HG03064 (cell line): ENCODE data around the gene RABAC1.
"Not testable (repeated sequence)": the region's sequence is repeated elsewhere in the genome, so short reads cannot be mapped to it uniquely, and the experiment has no call there.

Source experiments
- ATAC-seq: cut with Tn5 transposase; IDR thresholded peaks from one replicate; pipeline ENCODE4 v1.9.1; 2021; ENCODE audit warnings: low read depth; ENCODE audit not compliant: unreplicated experiment

Gene RABAC1

GRCh38 chr19:41951686-41952172 lies 7.4 kb downstream of the RABAC1 start:
- no peak for ATAC-seq

GRCh38 chr19:41947091-41947490 lies 12.0 kb downstream of the RABAC1 start:
- ATAC-seq = no peak

GRCh38 chr19:41945135-41945766 lies 13.9 kb downstream of the RABAC1 start:
- peak; percentile 62 for ATAC-seq

GRCh38 chr19:41944336-41944735 lies 14.8 kb downstream of the RABAC1 start:
- ATAC-seq = no peak

GRCh38 chr19:41941410-41942202 lies 17.5 kb downstream of the RABAC1 start:
- ATAC-seq = no peak

GRCh38 chr19:41940731-41941409 lies 18.3 kb downstream of the RABAC1 start:
- ATAC-seq = no peak

- ATAC-seq = no peak
Measured at GRCh38 chr19:41939861-41940730, 19.0 kb downstream of the RABAC1 start.

GRCh38 chr19:41939209-41939608 lies 19.9 kb downstream of the RABAC1 start:
- ATAC-seq = not testable (repeated sequence)

GRCh38 chr19:41937525-41938468 lies 21.3 kb downstream of the RABAC1 start:
- ATAC-seq = no peak

- no peak for ATAC-seq
Measured at GRCh38 chr19:41936961-41937360, 22.2 kb downstream of the RABAC1 start.

- ATAC-seq = no peak
Measured at GRCh38 chr19:41936416-41936850, 22.7 kb downstream of the RABAC1 start.

GRCh38 chr19:41935760-41936415 lies 23.2 kb downstream of the RABAC1 start:
- ATAC-seq = no peak

- ATAC-seq = no peak
Measured at GRCh38 chr19:41934849-41935374, 24.2 kb downstream of the RABAC1 start.

GRCh38 chr19:41933693-41934426 lies 25.3 kb downstream of the RABAC1 start:
- no peak for ATAC-seq

GRCh38 chr19:41932720-41933332 lies 26.3 kb downstream of the RABAC1 start:
- no peak for ATAC-seq

- no peak for ATAC-seq
Measured at GRCh38 chr19:41932259-41932719, 26.8 kb downstream of the RABAC1 start.

GRCh38 chr19:41930926-41931592 lies 28.1 kb downstream of the RABAC1 start:
- no peak for ATAC-seq
